NCI-H128 (cell line): Measurements from ENCODE around the gene RPAIN.

Experiments used
- DNase-seq: peaks from one replicate; lab custom pipeline; 2025; ENCODE audit not compliant: unreplicated experiment; lab: John Stamatoyannopoulos, UW

The RPAIN gene

GRCh38 chr17:5419959-5420653 lies at the start of gene RPAIN:
TSS of gene RPAIN (plus strand) at chr17:5420182. CDS start at chr17:5420211, 29 bp downstream.
- DNase-seq = peak; percentile 56

DNA sequence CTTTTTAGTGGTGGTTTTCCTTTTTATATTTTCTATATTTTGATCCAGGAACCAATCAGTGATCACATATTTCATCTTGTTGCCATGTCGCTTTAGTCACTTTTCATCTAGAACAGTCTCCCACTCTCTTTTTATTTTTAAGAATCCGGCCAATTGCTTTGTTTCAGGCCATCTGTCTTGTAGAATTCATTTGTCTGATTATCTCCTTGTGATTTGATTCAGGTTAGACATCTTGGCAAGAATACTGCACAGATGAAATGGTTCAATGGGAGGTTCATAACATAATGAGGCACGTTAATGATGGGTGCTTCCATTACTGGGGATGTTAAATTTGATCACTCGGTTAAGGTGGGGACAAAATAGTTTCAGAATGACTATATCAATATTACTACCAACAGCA lies 49.6 kb upstream of the RPAIN start:
- no peak for DNase-seq

GRCh38 chr17:5373112-5373511 lies 46.9 kb upstream of the RPAIN start:
- no peak for DNase-seq

GRCh38 chr17:5378566-5379207 lies 41.3 kb upstream of the RPAIN start:
- DNase-seq = no peak

DNA sequence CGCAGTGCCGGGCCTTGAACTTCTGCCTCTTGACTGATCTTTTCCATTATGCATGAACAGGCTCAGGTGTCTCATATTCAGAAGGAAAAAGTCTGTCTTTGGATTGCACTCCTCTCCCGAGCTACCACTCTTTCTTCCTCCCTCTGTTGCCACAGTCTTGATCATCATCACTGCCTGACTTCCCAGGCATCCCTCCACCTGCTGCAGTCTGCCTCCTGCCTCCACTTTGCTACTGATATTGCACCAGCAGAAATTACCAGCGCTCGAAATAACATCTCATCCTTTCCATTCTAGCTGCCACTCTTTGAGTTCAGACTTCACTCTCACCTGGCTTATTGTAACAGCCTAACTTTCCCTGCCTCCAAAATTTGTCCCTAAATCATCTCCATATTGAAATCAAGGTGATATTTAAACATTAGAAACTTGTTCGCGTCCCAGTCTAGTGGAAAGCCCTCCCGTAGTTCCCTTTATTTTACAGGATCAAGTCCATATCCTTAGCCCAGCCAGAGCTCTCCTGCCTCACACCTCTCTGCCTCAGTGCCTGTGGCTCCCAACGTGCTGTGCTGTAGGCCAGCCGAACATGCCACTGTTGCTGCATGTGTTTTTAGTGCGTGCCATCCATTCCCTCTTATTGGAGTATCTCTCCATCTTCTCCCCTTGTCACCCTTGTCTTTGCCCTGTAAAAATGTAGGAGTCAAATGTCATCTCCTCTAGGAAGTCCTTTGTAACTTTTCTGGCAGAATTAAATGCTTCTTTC lies 40.5 kb upstream of the RPAIN start:
- DNase-seq = no peak

DNA sequence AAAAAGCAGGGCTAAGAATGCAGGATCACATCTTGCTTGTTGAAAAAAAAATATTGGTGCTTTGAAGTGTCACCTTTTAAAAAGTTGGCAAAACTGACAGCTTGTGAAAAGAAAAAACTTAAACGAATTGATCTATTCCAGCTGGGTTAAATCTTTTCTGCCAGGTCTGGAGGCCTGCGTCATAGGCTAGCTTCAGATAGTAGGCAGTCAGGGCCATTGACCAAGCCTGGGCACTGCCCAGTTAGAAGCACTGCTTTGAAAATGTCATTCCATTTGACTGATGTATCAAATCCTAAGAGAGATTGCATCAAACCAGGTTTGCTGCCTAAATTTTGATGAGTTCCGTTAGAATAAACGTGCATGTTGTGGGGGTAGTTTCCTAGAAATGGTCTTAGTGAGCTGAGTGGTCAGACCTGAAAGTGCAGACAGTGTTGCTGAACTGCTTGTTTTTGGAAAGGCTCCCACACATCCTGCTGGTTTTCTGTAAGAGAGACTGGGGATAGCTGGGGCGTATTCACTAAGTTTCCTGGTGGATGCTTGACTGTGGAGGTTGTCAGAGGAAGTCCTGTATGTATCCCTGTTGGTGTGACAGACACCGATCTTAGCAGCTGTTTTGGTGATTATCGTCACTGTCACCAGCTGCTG lies 39.4 kb upstream of the RPAIN start:
- no peak for DNase-seq

- no peak for DNase-seq
These were observed 38.4 kb upstream of the RPAIN start for GRCh38 chr17:5381542-5381941.

GRCh38 chr17:5391678-5392077 lies 28.3 kb upstream of the RPAIN start:
- no peak for DNase-seq

- DNase-seq = no peak
These were observed 23.4 kb upstream of the RPAIN start for GRCh38 chr17:5396612-5397011.

- DNase-seq = no peak
These were observed 20.2 kb upstream of the RPAIN start for GRCh38 chr17:5399767-5400166.

DNA sequence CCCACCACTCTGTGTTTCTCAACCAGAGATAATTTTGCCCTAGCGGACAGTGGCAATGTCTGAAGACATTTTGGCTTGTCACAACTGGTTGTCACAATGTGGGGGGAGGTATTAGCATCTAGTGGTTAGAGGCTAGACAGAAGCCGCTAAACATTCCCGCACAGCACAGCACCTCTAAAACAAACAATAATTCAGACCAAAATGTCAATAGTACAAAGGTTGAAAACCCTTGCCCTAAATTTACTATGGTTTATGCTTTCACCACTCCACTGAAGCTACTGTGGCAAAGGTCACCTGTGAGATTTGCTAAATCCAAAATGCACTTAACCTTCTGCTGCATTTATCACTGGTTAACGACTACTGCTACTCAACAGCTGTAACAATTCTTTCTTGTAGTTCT lies 14.6 kb upstream of the RPAIN start:
- DNase-seq = no peak

DNA sequence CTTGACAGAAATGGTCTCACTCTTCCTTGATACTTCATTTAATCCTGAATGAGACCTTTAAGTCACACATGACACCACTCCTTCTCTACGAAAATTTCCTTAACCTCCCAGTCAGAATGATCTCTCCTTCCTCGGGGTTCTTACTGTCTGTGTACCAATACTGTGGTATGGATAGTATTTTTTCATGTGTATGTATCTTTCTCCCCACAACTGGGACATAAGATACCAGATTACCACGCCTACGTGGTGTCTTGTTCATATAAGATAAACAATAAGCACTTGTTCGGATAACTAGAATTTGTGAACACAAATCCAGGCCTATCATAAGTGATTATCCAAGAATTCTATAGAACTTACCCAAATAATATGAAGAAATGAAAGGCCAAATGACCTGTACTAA lies 11.8 kb upstream of the RPAIN start:
- no peak for DNase-seq

GRCh38 chr17:5410594-5411272 lies 9.2 kb upstream of the RPAIN start:
- no peak for DNase-seq

DNA sequence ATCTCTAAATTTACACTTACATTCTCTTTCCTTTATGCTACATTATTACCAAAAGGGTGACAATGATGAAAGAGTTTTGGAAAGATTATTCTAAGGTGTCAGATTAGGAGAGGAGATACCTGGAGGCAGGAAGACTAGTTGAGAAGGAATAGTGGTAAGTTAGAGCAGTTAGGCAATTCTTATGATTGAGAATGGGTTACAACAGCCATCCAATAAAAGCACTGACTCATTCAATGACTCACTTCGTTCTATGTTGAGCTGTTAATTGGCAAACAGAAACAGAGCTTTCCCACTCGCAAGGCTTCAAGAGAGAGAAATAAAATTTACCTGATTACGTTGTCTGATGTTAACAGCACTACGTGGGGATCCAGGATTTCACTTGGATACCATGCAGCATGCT lies 6.3 kb upstream of the RPAIN start:
- DNase-seq = no peak

DNA sequence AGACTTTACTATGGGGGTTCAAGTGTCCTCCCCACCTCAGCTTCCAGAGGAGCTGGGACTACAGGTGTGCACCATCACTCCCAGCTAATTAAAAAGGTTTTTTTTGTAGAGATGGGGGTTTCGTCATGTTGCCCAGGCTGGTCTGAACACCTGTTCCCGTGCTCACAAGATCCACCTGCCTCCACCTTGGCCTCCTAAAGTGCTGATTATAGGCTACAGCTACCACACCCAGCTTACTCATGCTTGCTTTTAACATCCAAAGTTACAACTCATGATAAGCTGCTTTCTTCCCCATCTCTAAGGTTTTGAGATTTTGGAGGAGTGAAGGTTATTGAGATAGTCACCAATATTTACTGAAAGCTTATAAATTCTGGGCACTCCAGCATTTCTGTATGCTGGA lies 3.1 kb upstream of the RPAIN start:
- no peak for DNase-seq

- no peak for DNase-seq
These were observed 1.1 kb upstream of the RPAIN start for GRCh38 chr17:5418858-5419355.

DNA sequence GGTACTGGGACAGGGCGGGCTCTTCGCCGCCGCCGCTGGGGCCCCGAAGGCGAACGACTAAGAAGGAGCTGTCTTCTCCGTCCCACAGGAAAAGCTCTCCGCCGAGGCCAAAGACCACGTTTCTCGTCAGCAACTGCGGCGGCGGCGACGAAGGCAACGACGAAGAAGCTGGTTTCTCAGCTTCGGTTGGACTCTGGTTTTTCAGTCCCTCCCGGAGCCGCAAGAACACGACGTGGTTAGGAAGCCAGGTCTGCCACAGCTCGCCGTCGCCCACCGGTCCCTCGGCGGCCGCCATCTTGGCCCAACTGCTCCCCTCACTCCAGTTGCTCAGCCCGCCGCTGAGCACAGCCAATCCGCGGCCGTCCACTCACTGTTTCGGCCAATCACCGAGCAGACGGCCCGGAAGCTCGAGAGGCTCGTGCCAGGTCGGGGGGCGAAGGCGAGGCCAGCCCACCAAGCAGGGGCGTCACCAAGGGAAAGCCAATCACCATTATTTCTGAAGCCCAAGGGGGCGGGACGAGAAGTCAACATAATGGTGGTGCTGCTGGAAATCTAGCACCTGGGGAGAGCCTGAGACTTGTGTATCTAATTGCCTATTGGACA lies 525 bp upstream of the RPAIN start, which contains the start of gene NUP88:
Gene NUP88, minus strand, starts transcription at position 307 of the 603 bp plus-strand sequence. Its CDS starts 12 bp downstream, at position 295.
- peak; percentile 86 for DNase-seq

- DNase-seq = no peak
These were observed 2.5 kb downstream of the RPAIN start for GRCh38 chr17:5422505-5422904.

DNA sequence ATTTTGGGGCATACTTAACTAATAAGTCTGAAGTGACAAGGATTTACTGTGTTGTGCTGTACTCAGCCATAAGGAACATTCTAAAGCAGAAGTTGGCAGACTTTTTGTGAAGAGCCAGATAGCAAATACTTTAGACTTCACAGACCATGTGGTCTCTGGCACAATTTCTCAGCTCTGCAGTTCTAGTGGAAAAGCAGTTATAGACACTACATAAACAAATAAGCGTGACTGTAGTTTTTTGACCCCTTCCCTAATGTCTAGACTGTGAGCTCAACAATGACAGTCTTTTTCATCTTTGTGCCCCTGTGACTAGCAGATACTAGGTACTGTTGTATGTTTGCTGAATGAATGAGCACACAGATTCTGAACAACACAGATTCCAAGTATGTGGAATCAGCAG lies 4.9 kb downstream of the RPAIN start:
- DNase-seq = no peak

DNA sequence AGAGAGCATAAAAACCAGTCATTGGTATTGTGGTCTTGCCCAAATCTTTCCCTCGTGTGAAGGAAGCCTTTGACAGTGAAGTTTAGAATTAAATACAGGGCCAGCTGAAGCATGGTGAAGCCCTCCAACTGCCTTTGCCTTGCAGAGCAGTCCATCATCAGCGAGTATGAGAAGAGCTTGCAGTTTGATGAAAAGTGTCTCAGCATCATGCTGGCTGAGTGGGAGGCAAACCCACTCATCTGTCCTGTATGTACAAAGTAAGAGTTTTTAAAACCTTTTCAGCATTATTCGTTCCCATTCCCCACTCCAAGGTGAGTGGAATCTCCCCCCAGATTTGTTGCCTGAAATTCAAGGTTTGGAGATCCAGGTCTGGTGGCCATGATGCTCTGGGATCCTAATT lies 5.8 kb downstream of the RPAIN start:
- no peak for DNase-seq
